Subcutaneous adipose tissue (tissue), 4 donors: ENCODE data around the gene CPLANE1. TPM values are rescaled to one million over a fixed set of nuclear protein-coding genes. Genes with fewer than 3 reads are reported as not detected.

Experiments used
- CTCF ChIP-seq: fragments of 450-650 bp; IDR thresholded peaks from one replicate; pipeline ENCODE4 v1.5.1; 2016; ENCODE audit warnings: low read depth, mild to moderate bottlenecking, control low read depth, antibody characterized with exemption, moderate library complexity
- small RNA-seq: library from RNA; depleted of rRNA; stranded (forward); fragments of <200 nt; gene quantifications from one replicate; pipeline ENCODE3, GENCODE V24; 2016
- total RNA-seq, 4 donors: library from RNA; depleted of rRNA; stranded (reverse); fragments of >200 nt; gene quantifications; one replicate each; pipeline ENCODE4 v1.1.0, GENCODE V29; 2016

CPLANE1 gene
- total RNA-seq, 4 donors from 2014 or later: 26.8 to 41.4 (median 37.1) TPM

DNA sequence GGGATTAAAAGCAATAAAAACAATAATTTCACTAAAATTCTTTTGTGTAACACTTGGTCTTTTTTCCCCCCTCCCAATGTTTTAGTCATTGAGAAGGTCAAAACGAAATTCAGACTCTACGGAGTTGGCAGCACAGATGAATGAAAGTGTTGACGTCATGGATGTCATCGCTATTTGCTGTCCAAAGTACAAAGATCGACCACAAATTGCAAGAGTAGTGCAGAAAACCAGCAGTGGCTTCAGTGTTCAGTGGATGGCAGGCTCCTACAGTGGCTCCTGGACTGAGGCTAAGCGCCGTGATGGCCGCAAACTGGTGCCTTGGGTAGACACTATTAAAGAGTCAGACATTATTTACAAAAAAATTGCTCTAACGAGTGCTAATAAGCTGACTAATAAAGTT, 184.7 kb downstream of the CPLANE1 start:
- no peak for TF ChIP-seq CTCF

GRCh38 chr5:37063739-37064138, 185.4 kb downstream of the CPLANE1 start:
- TF ChIP-seq CTCF: no peak

GRCh38 chr5:37060030-37060429, 189.1 kb downstream of the CPLANE1 start:
- TF ChIP-seq CTCF: no peak

- TF ChIP-seq CTCF: no peak
Measured at GRCh38 chr5:37056762-37057161, 192.4 kb downstream of the CPLANE1 start.

Small RNA genes within 50 kb of the gene (small RNA-seq; reads per million reads assigned to genes)
- gene C8orf59P2: not detected

Other genes with a start within 250 kb of the CPLANE1 start
- gene NUP155, start 121.7 kb upstream of the CPLANE1 start, total RNA-seq: 10 to 100 TPM; 17.9 to 28.5 (median 20.0) TPM
- 10 to 100 TPM; 30.3 to 33.6 (median 32.6) TPM for gene WDR70, start 129.9 kb upstream of the CPLANE1 start, total RNA-seq